HEK293 (cell line): ENCODE results near the gene KLC3.

Experiments used
- CTCF ChIA-PET: fragments of 350-600 bp; formaldehyde crosslinking; extraction: SDS; loops from one replicate; lab custom pipeline; 2021; ENCODE audit warnings: antibody characterized with exemption; lab: Yijun Ruan, JAX
- POLR2A ChIA-PET: fragments of 300-600 bp; formaldehyde crosslinking; extraction: SDS; loops from one replicate; lab custom pipeline; 2020; ENCODE audit warnings: antibody characterized with exemption, inconsistent platforms; lab: Yijun Ruan, JAX
- H3K27ac ChIP-seq: fragments of 200-500 bp; sonication (Bioruptor generic); 2 replicates; pipeline ENCODE4 v1.5.1; 2014; ENCODE audit warnings: low read depth, low read length, control low read depth, inconsistent platforms; ENCODE audit errors: extremely low read depth
- H3K36me3 ChIP-seq, 2 experiments: fragments of 200-500 bp in 1 of 2; sonication (Bioruptor generic) in 1 of 2; 1 replicate in 1 of 2; 2 replicates in 1 of 2; pipeline ENCODE4 v1.5.1; 2014 to 2017; ENCODE audit warnings: inconsistent platforms in 2 of 2, low read length in 2 of 2; ENCODE audit not compliant: control insufficient read depth in 2 of 2, insufficient read depth in 1 of 2
- H3K4me1 ChIP-seq: fragments of 200-500 bp; sonication (Bioruptor generic); 2 replicates; pipeline ENCODE4 v1.5.1; 2014; ENCODE audit warnings: mild to moderate bottlenecking, low read length, inconsistent platforms; ENCODE audit not compliant: control insufficient read depth, insufficient read depth
- H3K4me3 ChIP-seq: 2 replicates; pipeline ENCODE4 v1.5.1; 2011; ENCODE audit warnings: low read depth, mild to moderate bottlenecking, control low read depth, low read length, moderate library complexity
- H3K9me3 ChIP-seq: fragments of 200-500 bp; sonication (Bioruptor generic); 2 replicates; pipeline ENCODE4 v1.5.1; 2014; ENCODE audit warnings: low read depth, low read length, inconsistent platforms; ENCODE audit not compliant: control insufficient read depth, insufficient read depth
- EGR2 ChIP-seq: fragments of 450-650 bp; formaldehyde crosslinking; IDR thresholded peaks from 2 replicates; pipeline ENCODE4 v1.5.1; 2016; ENCODE audit warnings: low read depth, missing biosample characterization, missing genetic modification characterization
- GLI2 ChIP-seq: fragments of 450-650 bp; formaldehyde crosslinking; IDR thresholded peaks from 2 replicates; pipeline ENCODE4; 2017; ENCODE audit warnings: missing biosample characterization, missing genetic modification characterization, low read depth, borderline replicate concordance
- KLF10 ChIP-seq: fragments of 450-650 bp; IDR thresholded peaks from 2 replicates; pipeline ENCODE4 v1.5.1; 2018; ENCODE audit warnings: missing biosample characterization, mild to moderate bottlenecking, missing genetic modification characterization
- PBX3 ChIP-seq: sonication (generic); formaldehyde crosslinking; IDR thresholded peaks from 2 replicates; pipeline ENCODE4 v1.8.1; 2022; ENCODE audit warnings: mild to moderate bottlenecking, moderate library complexity, missing genetic modification reagents
- SETDB1 ChIP-seq: IDR thresholded peaks from one replicate; pipeline ENCODE4 v1.6.1; 2017; ENCODE audit warnings: mild to moderate bottlenecking, low read length, moderate library complexity, mixed read lengths; ENCODE audit not compliant: insufficient read length
- ZBTB6 ChIP-seq: fragments of 450-650 bp; formaldehyde crosslinking; IDR thresholded peaks from 2 replicates; pipeline ENCODE4 v1.5.1; 2017; ENCODE audit warnings: missing biosample characterization, missing genetic modification characterization
- ZNF18 ChIP-seq: fragments of 450-650 bp; formaldehyde crosslinking; IDR thresholded peaks from 2 replicates; pipeline ENCODE4 v1.5.1; 2016; ENCODE audit warnings: missing biosample characterization, missing genetic modification characterization
- ZNF19 ChIP-seq: fragments of 450-650 bp; formaldehyde crosslinking; IDR thresholded peaks from 2 replicates; pipeline ENCODE4; 2016; ENCODE audit warnings: missing biosample characterization, missing genetic modification characterization, low read depth
- ZNF26 ChIP-seq: fragments of 450-650 bp; formaldehyde crosslinking; IDR thresholded peaks from 2 replicates; pipeline ENCODE4 v1.5.1; 2016; ENCODE audit warnings: missing biosample characterization, missing genetic modification characterization
- ZNF324 ChIP-seq: fragments of 450-650 bp; formaldehyde crosslinking; IDR thresholded peaks from 2 replicates; pipeline ENCODE4 v1.5.1; 2016; ENCODE audit warnings: missing biosample characterization, missing genetic modification characterization
- ZNF555 ChIP-seq: fragments of 450-650 bp; formaldehyde crosslinking; conservative IDR thresholded peaks from 2 replicates; pipeline ENCODE4 v1.5.1; 2017; ENCODE audit warnings: missing biosample characterization, mild to moderate bottlenecking, missing genetic modification characterization, inconsistent platforms
- ZNF664 ChIP-seq: fragments of 450-650 bp; formaldehyde crosslinking; IDR thresholded peaks from 2 replicates; pipeline ENCODE4 v1.5.1; 2016; ENCODE audit warnings: missing biosample characterization, missing genetic modification characterization
- ZNF768 ChIP-seq: fragments of 450-650 bp; formaldehyde crosslinking; IDR thresholded peaks from 2 replicates; pipeline ENCODE4 v1.5.1; 2018; ENCODE audit warnings: missing biosample characterization, mild to moderate bottlenecking, missing genetic modification characterization

KLC3 gene

GRCh38 chr19:45293682-45294081 is 46.9 kb upstream of the KLC3 start:
- Histone ChIP-seq H3K27ac (no peak overlapping the region), H3K4me3 (no peak overlapping the region), H3K36me3 (peaks cover 36 to 78% of the 10 kb centered on the region in 2 experiments), H3K4me1 (no peaks in the 10 kb centered on the region), H3K9me3 (no peaks in the 10 kb centered on the region)
- ChIA-PET POLR2A (no interaction called here), CTCF (interaction anchor here (0.6 kb wide), 1 partner anchor 1004 kb away, joined by 3 read pairs; no protein-coding TSS in a partner anchor)
- TF ChIP-seq SETDB1 (peak; percentile 4), PBX3 (CRISPR knock-in tag) (no peak)

- ChIA-PET POLR2A (no interaction called here), CTCF (interaction anchor here (0.6 kb wide), 1 partner anchor 1004 kb away, joined by 3 read pairs; no protein-coding TSS in a partner anchor)
- Histone ChIP-seq H3K27ac (no peak overlapping the region), H3K4me3 (no peak overlapping the region), H3K36me3 (peaks cover 40 to 81% of the 10 kb centered on the region in 2 experiments), H3K4me1 (no peaks in the 10 kb centered on the region), H3K9me3 (no peaks in the 10 kb centered on the region)
- no peak for TF ChIP-seq ZNF26 (tag by site-specific recombination)
- TF ChIP-seq ZNF18, result no peak
- TF ChIP-seq ZNF555, result no peak
- no peak for TF ChIP-seq ZNF664 (tag by site-specific recombination)
- no peak for TF ChIP-seq GLI2
- TF ChIP-seq ZBTB6 (tag by site-specific recombination), result no peak
- TF ChIP-seq KLF10 (tag by site-specific recombination), result no peak
- TF ChIP-seq EGR2 (tag by site-specific recombination), result peak; percentile 28; the same call in 1 of the 2 replicates
- TF ChIP-seq ZNF19, result no peak
- TF ChIP-seq, all 188 proteins: peak for 1
These were observed 46.1 kb upstream of the KLC3 start for GRCh38 chr19:45294291-45295029.

- Histone ChIP-seq H3K27ac (no peak overlapping the region), H3K4me3 (no peak overlapping the region), H3K4me1 (no peaks in the 10 kb centered on the region), H3K9me3 (no peaks in the 10 kb centered on the region), H3K36me3 (peaks cover 40 to 81% of the 10 kb centered on the region in 2 experiments)
- TF ChIP-seq ZNF324 (tag by site-specific recombination), result no peak
- peak; percentile 86; the same call in 1 of the 2 replicates for TF ChIP-seq ZNF768 (tag by site-specific recombination)
- ChIA-PET CTCF (interaction anchor here (1.6 kb wide), 1 partner anchor 43 kb away, joined by 3 read pairs; no protein-coding TSS in a partner anchor), POLR2A (interaction anchor here (1.2 to 1.3 kb wide), 2 partner anchors 10 to 257 kb away, joined by 3 read pairs; partner anchors contain the start of gene CLASRP)
These were observed 44.7 kb upstream of the KLC3 start for GRCh38 chr19:45295873-45296272.
